Embryonic facial prominence (tissue), 1 donor: Measurements from ENCODE around the gene ZMYM4.
"Not testable (repeated sequence)": the region's sequence is repeated elsewhere in the genome, so short reads cannot be mapped to it uniquely, and the experiment has no call there.

Experiments used
- DNase-seq: peaks from one replicate; pipeline ENCODE4 v3.0.0-alpha.2; 2016; ENCODE audit errors: extremely low spot score

Gene ZMYM4

DNA sequence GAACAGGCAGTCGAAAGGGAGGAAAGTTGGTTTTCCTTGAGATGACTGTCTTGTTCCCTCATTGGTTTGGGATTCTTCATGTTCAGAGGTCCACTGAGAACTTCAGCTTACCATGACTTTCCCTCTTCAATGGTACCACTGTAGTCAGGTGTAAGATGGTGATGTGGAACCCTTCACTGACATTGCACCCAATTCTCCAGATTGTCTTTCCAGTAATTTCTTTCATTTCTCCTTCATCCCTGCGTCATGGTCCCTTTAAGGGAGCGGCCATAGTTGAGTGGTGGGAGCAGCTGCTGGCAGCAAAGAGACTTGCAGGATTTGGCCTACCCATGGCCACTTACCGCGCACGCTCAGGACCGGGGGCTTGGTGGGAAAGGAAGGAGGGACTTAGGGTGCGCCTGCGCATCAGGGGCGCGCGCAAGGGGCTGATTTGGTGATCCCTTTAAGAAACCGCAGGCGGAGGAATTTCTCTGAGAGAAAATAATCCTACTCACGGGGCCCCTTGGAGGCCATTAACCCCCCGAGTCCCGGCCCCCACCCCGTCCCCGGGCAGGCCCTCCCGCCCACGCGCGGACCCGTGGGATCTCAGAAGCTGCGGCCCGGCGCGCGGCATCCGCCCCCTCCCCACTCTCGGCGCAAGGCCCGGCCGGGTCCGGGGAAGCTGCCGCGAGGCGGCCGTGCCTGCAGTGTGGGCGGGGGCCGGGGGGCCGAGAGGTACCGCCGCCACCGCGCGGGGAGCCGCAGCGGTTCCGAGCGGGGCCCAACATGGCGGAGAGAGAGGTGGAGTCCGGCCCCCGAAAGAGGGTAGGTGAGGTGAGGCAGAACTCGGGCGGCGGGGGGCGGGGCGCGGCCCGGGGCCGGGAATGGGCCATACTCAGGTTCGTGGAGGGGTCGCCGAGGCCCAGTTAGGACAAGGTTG lies at the start of gene ZMYM4:
Gene ZMYM4 (plus strand): TSS at position 428 of the 919 bp plus-strand sequence. CDS start 338 bp downstream, at position 766.
- DNase-seq = peak; percentile 94

- DNase-seq = no peak
Observed at GRCh38 chr1:35220976-35221375, 47.5 kb upstream of the ZMYM4 start.

DNA sequence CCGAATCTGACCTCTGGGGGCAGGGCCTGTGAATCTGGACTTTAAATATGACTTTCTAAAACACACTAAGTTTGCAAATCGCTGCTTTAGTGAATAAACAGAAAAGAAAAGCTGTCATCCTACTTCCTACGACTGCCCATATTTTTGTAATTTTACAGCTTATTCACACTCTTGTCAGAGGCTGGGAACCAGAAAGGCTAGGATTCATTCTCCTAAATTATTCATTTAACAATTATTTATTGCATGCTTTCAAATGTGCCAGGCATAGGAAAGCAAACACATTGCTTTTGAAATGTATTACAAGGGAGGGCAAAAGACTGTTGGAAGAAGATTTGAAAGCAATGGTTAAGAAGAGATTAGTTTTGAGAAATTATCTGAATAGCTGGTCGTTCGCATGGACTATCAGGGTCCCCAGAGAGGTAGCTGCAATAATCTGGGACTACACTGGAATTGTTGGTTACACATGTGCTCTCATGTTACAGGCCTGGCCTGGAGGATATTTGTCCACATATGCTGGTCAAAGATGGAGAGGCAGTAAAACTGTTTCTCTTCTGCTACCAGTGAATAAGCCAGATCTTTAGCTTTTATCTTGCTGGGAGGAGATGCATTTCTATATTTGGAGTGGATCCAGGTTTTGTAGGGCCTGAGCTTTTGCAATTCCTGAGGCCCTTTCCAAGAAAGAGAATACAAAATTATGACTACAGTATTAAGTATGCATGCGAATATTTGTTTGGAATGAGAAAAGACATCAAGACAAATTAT lies 46.0 kb upstream of the ZMYM4 start:
- no peak for DNase-seq

DNA sequence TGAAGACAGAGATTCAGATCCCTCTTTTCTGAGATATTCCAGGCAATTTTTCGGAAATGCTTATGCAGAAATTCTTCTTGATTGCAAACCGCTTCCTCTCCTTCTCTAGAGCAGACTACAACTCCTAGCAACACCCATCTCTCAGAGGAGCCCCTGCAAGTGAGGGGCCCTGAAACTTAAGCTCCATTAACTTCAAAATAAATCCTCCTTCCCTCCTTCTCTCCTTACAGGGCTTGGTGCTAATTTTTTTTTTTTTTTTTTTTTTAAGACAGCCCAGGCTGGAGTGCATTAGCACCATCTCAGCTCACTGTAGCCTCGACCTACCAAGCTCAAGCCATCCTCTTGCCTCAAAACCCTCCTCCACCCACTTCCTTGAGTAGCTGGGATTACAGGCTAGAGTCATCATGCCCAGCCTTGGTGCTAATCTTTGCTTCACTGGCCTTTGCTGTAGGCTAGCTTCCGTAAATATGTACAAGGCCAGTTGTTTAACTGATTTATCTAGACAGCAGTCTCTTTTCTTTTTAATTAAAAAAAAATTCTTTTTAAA lies 45.4 kb upstream of the ZMYM4 start:
- DNase-seq = no peak

DNA sequence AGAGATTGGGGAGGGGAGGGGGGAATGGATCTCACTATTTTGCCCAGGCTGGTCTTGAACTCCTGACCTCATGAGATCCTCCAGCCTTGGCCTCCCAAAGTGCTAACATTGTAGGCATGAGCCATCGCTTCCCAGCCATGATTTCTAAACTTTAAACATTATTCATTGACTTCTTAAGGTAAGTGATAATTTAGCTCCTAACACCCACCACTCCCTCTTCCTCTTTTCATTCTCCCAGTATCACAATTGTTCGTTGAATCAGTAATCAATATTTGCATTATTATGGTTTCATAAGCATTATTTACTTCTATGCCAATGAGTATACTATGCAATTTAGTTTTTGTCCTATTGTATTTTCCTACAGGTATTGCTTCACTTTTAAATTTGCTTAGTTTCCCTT lies 42.0 kb upstream of the ZMYM4 start:
- no peak for DNase-seq

DNA sequence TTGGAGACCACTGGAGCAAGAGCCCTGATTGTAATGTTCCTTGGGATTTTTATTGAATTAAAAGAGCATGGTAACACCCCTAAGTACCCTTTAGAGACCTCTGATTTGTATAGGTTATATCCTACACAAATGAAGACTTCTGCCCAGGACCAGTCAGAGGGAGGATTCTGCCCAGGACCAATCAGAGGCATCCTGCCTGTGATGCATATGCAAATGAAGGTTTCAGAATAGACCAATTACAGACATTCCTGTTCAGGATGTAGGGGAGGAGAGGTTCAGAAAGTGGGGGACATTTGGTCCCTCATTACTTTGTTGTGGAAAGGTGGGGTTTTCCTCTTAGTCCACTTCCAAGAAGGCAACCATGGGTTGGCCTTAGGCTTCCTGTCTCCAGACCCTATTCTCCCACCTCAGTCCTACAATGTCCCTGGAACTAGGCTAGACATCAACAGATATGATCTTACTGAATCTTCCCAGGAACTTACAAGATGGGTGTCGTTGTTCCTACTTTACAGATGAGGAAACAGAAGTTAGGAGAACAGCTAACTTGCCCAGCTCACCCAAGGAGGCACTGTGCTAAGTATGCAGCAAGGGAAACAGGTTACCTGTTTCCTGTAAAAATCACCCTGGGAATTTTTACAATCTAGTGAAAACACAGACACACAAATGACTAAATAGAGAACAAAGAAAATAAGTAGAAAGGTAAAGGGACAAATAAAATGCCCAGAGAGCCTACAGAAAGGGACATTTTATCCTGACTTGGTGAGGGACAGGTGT lies 38.7 kb upstream of the ZMYM4 start:
- no peak for DNase-seq

- no peak for DNase-seq
Observed at GRCh38 chr1:35231287-35231686, 37.2 kb upstream of the ZMYM4 start.

DNA sequence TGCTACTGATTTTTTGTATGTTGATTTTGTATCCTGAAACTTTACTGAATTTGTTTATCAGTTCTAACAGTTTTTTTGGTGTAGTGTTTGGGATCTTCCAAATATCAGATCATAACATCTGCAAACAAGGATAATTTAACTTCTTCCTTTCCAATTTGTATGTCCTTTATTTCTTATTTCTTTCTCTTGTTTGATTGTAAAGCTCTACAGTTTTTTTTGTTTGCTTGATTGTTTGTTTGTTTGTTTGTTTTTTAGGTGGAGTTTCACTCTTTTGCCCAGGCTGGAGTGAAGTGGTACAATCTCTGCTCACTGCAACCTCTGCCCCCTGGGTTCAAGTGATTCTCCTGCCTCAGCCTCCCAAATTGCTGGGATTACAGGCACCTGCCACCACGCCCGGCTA lies 31.7 kb upstream of the ZMYM4 start:
- not testable (repeated sequence) for DNase-seq

- DNase-seq = no peak
Observed at GRCh38 chr1:35243691-35244090, 24.8 kb upstream of the ZMYM4 start.

DNA sequence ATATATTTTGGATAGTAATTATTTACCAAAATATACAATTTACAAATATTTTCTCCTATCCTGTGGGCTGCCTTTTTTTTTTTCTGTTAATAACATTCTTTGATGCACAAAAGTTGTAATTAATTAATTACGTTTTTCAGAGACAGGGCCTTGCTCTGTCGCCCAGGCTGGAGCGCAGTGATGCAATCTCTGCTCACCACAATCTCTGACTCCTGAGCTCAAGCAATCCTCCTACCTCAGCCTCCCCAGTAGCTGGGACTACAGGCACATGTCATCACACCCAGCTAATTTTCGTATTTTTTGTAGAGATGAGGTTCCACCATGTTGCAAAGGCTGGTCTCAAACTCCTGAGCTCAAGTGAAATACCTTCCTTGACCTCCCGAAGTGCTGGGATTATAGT lies 21.3 kb upstream of the ZMYM4 start:
- DNase-seq = no peak

DNA sequence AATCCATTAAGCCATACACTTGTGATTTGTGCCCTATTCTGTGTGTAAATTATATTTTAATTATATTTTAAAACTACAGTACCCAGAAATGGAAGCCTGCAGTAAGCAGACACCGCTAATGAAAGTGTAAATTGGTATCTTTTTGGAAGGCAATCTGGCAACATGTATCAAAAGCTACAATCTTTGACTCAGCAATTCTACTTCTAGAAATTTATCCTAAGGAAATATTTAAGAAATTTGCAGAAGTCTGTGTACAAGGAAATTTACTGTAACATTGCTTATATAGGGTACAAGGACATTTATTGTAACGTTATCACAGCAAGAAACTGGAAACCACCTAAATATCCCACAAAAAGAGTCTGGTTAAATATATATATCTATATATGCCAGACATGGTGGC lies 14.6 kb upstream of the ZMYM4 start:
- no peak for DNase-seq

DNA sequence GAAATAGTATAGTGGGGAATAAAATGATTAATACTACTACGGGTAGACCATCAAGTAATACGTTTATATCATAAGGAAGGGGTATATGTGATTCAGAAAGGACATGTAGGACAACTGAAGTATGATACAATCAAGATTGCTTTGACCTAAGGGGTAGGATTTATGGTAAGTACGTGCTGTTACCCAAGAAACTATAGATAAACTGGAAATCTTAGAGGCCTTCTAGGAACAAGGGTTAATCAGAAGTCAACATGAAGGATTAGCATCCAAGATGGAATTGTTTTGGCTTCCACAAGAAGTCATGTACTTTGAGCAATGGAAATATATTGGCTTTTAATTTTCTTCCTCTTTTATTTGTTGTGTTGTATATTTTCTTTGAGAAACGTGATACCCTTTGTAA lies 13.2 kb upstream of the ZMYM4 start:
- DNase-seq = no peak

DNA sequence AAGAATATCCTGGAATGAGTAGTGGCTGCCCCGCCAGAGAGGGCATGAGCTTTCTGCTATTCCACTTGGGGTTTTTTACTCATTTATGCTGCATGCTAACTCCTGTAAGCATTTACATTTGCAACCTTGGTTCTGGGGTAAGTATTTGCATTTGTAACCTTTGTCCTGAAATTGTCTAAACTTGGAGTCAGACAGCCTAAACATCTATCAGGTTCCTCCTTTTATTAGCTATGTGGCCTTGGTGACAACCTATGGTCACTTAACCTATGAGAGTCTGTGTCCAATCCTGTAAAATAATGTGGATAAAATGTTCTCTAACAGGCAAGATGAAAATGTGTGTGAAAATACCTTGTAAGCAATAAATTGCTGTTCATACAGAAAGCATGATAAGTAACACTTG lies 8.9 kb upstream of the ZMYM4 start:
- DNase-seq = no peak

DNA sequence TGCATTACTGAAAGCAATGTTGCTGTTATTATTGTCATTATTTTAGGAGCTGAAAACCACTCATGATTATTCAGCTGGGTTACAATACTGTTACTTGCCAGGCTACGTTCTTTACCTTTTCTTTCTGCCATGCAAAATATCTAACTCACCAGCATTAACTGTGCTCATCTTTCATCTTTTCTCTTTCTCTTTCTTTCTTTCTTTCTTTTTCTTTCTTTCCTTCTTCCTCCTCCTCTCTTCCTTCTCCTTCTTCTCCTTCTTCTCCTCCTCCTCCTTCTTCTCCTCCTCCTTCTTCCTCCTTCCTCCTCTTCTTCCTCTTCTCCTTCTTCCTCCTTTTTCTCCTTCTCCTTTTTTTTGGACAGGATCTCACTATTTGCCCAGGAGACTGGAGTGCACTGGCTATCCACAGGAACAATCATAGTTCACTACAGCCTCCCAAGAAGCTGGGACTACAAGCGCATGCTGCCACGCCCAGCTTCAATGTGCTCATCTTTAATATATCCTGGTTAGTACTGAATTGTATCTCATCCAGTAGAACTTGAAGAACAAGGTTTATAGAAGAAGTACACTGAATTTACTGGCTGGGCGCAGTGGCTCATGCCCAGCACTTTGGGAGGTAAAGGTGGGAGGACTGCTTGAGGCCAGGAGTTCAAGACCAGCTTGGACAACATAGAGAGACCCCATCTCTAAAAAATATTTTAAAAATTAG lies 6.9 kb upstream of the ZMYM4 start:
- no peak for DNase-seq

DNA sequence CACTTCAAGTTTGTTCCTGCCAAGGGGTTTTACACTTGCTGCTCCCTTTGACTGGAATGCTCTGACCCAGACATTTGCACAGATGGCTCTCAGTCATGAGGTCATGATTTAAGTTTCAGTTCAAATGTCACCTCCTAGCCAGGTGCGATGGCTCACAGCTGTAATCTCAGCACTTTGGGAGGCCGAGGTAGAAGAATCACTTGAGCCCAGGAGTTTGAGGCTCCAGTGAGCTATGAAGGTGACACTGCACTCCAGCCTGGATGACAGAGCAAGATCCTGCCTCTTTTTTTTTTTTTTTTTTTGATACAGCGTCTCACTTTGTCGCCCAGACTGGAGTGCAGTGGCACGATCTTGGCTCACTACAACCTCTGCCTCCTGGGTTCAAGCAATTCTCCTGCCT lies 4.5 kb upstream of the ZMYM4 start:
- DNase-seq = no peak

DNA sequence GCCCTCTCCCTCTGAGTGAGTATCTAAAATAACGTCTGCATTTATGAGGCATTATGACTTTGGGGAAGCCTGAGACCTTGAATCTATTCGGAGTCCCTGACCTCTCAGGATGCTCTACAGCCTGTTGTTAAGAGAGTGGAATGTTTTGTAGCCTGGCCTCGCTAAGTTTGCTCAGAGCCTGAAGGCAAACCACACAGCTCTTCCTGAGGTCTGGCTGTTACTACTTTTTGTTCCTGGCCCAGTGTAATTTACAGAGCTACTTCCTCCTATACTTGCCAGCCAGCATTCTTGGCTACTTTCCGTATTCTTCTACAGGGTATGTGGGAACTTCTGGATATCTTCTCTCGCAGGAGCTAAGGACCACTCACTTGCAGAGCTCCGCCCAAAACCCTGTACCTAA lies 3.6 kb upstream of the ZMYM4 start:
- no peak for DNase-seq

DNA sequence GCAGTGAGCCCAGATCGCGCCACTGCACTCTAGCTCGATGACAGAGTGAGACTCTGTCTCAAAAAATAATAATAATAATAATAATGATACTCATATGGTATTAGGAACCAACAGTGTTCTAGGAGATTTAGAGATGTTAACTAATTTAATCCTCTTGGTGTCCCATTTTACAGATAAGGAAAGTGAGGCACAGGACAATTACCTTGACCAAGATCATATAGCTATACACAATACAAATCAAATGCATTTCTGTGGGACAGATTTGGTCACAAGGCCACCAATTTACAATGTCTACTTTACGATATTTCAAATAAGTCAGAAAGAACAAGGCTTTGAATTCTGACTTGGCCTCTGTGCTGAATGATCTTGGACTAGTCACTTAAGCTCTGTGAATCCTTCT lies 2.2 kb upstream of the ZMYM4 start:
- no peak for DNase-seq

DNA sequence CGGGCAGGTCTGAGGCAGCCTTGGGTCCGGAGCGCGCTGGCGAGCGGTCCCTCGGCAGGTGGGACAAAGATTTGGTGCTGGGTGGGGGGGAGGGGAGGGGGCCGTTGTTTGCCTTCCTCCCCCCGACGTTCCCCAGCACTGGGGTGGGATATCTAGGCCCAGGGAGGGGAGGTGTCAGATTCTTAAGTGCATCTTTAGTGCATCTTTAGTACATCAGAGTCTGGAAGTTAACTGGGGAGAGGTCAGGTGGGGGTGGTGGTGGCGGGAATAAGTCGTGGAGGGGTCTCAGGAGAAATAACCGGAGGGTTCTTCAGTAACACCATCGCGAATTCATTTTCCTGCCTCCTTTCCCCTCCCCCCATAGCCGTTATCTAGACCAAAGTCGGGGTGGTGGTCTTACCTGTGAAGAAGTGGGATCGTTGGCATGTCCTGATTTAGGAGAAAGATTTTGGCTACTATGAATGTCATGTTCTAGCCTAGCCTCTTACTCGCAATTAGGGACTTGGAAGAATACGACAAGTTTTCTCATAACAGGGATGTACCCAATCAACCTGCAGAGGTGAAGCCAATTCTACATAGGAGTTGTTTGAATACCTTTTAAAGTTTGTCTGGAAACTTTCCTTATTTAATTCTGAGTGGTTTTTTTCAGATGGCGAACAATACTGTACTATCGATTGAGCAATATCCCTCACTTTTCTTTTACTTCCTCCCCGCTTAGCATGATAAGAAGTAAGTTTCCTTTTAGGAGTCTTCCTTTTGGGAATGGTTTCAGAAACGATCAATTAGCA lies 886 bp downstream of the ZMYM4 start:
- DNase-seq = no peak

DNA sequence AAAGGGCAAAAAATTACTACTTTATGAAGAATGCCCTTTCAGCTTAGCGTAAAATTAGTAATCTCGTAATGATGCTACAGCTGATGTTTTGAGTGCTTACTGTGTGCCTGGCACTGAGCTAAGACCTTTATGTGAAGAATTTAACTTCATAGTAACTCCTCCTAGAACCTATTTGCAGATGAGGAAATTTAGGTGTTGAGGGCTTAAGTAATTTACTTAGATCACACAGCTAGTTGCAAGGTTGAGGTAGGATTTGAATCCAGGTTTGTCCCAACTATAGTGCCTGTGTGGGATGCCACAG lies 1.4 kb downstream of the ZMYM4 start:
- no peak for DNase-seq

DNA sequence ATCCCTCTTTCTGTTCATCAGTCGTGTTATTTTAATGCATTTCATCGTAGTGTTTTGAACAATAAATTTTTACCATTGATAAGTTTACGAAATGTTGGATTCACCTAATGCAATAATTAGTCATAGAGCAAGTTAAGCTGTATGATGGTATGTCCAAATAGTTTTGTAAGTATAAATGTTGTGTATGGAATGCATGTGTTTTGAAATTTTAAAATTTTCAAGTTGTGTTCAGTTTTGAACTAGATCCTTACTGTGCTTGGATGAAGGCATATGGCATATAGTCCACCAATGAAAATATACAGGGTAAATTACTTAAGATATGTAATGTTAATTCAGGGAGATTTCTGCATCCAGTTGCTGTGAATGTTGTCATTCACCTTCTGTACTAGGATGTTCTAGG lies 2.3 kb downstream of the ZMYM4 start:
- no peak for DNase-seq

DNA sequence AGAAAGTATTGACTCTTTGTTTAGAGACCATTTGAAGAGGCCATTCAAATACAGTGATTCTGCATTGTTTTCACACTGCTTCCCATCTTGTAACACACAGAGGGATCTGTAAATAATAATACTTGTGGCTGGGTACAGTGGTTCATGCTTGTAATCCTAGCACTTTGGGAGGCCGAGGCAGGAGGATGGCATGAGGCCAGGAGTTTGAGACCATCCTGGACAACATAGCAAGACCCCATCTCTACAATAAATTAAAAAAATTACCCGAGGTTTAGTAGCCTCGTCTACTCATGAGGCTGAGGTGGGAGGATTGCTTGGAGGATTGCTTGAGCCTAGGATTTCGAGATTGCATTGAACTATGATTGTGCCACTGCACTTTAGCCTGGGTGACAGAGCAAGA lies 5.7 kb downstream of the ZMYM4 start:
- DNase-seq = no peak
